Stimulated activated naive CD4-positive, alpha-beta T cell (primary cell): ENCODE measurements around the gene RPN1.

ENCODE experiments used
- DNase-seq, 6 experiments: peaks; one replicate each; lab custom pipeline; 2025; lab: John Stamatoyannopoulos, UW

The RPN1 gene

GRCh38 chr3:128648940-128649663, 1.5 kb downstream of the RPN1 start:
- no peak for DNase-seq

GRCh38 chr3:128648402-128648801, 2.2 kb downstream of the RPN1 start:
- DNase-seq = no peak

- no peak for DNase-seq
Observed at GRCh38 chr3:128647307-128647706, 3.3 kb downstream of the RPN1 start.

- no peak for DNase-seq
Observed at GRCh38 chr3:128634075-128634611, 16.5 kb downstream of the RPN1 start.

- no peak for DNase-seq
Observed at GRCh38 chr3:128632301-128632700, 18.3 kb downstream of the RPN1 start.

- DNase-seq = no peak
Observed at GRCh38 chr3:128629936-128630335, 20.7 kb downstream of the RPN1 start.

- no peak for DNase-seq
Observed at GRCh38 chr3:128625409-128625945, 25.1 kb downstream of the RPN1 start.

GRCh38 chr3:128624526-128625138, 26.0 kb downstream of the RPN1 start:
- no peak for DNase-seq

GRCh38 chr3:128623762-128624176, 26.8 kb downstream of the RPN1 start:
- no peak for DNase-seq

- DNase-seq = no peak
Observed at GRCh38 chr3:128621931-128622330, 28.7 kb downstream of the RPN1 start.

- no peak for DNase-seq
Observed at GRCh38 chr3:128621234-128621633, 29.4 kb downstream of the RPN1 start.

GRCh38 chr3:128620268-128620691, 30.3 kb downstream of the RPN1 start:
- DNase-seq = no peak

GRCh38 chr3:128619146-128619890, 31.3 kb downstream of the RPN1 start:
- DNase-seq = no peak

GRCh38 chr3:128618398-128618726, 32.3 kb downstream of the RPN1 start:
- no peak for DNase-seq

GRCh38 chr3:128617557-128618397, 32.8 kb downstream of the RPN1 start:
- peak; percentile 96 to 99 (median 98) for DNase-seq

GRCh38 chr3:128617270-128617556, 33.4 kb downstream of the RPN1 start:
- no peak for DNase-seq

GRCh38 chr3:128616516-128617269, 33.9 kb downstream of the RPN1 start:
- no peak for DNase-seq

GRCh38 chr3:128614076-128614475, 36.5 kb downstream of the RPN1 start:
- DNase-seq = no peak

GRCh38 chr3:128613083-128613829, 37.4 kb downstream of the RPN1 start:
- DNase-seq = no peak

- DNase-seq = no peak
Observed at GRCh38 chr3:128610451-128611070, 40.1 kb downstream of the RPN1 start.
